MM.1S (cell line): ENCODE data around the gene KREMEN2.

Experiments used
- DNase-seq: peaks from one replicate; pipeline ENCODE4 v3.0.0-alpha.2; 2015
- H2AFZ ChIP-seq: fragments of 300-600 bp; sonication (generic); 2 replicates; pipeline ENCODE4 v1.6.0; 2016; ENCODE audit warnings: antibody characterized with exemption, low read length
- H3F3A ChIP-seq: fragments of 300-600 bp; sonication (generic); 2 replicates; pipeline ENCODE4 v1.6.1; 2016; ENCODE audit warnings: mild to moderate bottlenecking, antibody characterized with exemption, low read length, moderate library complexity, mixed read lengths; ENCODE audit not compliant: insufficient read depth
- H3K27ac ChIP-seq: fragments of 300-600 bp; sonication (generic); 2 replicates; pipeline ENCODE4 v1.5.1; 2016; ENCODE audit warnings: mild to moderate bottlenecking, low read length
- H3K27me3 ChIP-seq: fragments of 300-600 bp; sonication (generic); replicated peaks from 2 replicates; pipeline ENCODE4 v1.6.0; 2016; ENCODE audit warnings: low read length; ENCODE audit not compliant: insufficient read depth
- H3K36me3 ChIP-seq: fragments of 300-600 bp; sonication (generic); replicated peaks from 2 replicates; pipeline ENCODE4 v1.6.1; 2016; ENCODE audit warnings: mild to moderate bottlenecking, low read length, mixed read lengths; ENCODE audit not compliant: insufficient read depth
- H3K4me1 ChIP-seq: fragments of 300-600 bp; sonication (generic); 2 replicates; pipeline ENCODE4 v1.6.1; 2016; ENCODE audit warnings: low read length, mixed read lengths
- H3K4me2 ChIP-seq: fragments of 300-600 bp; sonication (generic); 2 replicates; pipeline ENCODE4 v1.6.0; 2016; ENCODE audit warnings: low read depth, low read length
- H3K4me3 ChIP-seq: fragments of 300-600 bp; sonication (generic); 2 replicates; pipeline ENCODE4 v1.5.1; 2016; ENCODE audit warnings: low read length, mixed read lengths
- H3K79me2 ChIP-seq: fragments of 300-600 bp; sonication (generic); 2 replicates; pipeline ENCODE4 v1.6.1; 2016; ENCODE audit warnings: mixed run types, low read length, mixed read lengths
- H3K9ac ChIP-seq: fragments of 300-600 bp; sonication (generic); 2 replicates; pipeline ENCODE4 v1.6.1; 2016; ENCODE audit warnings: low read length, mixed read lengths
- H3K9me2 ChIP-seq: fragments of 300-600 bp; sonication (generic); replicated peaks from 2 replicates; pipeline ENCODE4 v1.6.1; 2016; ENCODE audit warnings: mild to moderate bottlenecking, low read length, mixed read lengths; ENCODE audit not compliant: insufficient read depth
- H3K9me3 ChIP-seq: fragments of 300-600 bp; sonication (generic); replicated peaks from 2 replicates; pipeline ENCODE4 v1.6.1; 2016; ENCODE audit warnings: mild to moderate bottlenecking, low read length, mixed read lengths; ENCODE audit not compliant: insufficient read depth
- H4K20me1 ChIP-seq: fragments of 300-600 bp; sonication (generic); 2 replicates; pipeline ENCODE4 v1.6.1; 2016; ENCODE audit warnings: mild to moderate bottlenecking, low read length, moderate library complexity, mixed read lengths; ENCODE audit not compliant: insufficient read depth
- EZH2 ChIP-seq: fragments of 300-600 bp; sonication (generic); optimal IDR thresholded peaks from 2 replicates; pipeline ENCODE3; 2017; ENCODE audit warnings: low read depth, mild to moderate bottlenecking, antibody characterized with exemption, low read length, mixed read lengths
- EZH2phosphoT487 ChIP-seq: fragments of 300-600 bp; sonication (generic); IDR thresholded peaks from 2 replicates; pipeline ENCODE4 v1.6.1; 2018; ENCODE audit warnings: antibody characterized with exemption, low read length
- TF ChIP-seq, protein P1 (sequence below): fragments of 300-600 bp; sonication (generic); IDR thresholded peaks from 2 replicates; pipeline ENCODE4 v1.5.1; 2016; ENCODE audit warnings: antibody characterized with exemption, low read length, mixed read lengths

The KREMEN2 gene

DNA sequence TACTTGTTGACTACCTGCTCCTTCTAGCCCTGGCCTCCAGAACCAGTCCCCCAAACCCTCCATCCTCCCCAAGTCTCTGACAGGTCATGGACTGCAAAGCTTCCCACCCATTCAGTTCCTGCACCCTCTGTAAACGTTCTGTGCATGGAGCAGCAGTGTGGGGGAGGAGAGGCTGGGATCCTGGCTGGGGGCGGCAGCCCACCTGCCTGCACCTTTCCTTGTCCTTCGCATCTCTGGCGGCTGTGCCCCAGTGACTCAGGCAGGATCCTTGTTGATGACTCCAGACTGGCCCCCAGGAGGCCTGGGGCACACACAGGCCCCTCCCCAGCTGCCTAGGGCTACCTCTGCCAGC lies 17.8 kb downstream of the KREMEN2 start:
- Histone ChIP-seq H3K36me3 (no peaks in the 10 kb centered on the region), H3K9ac (no peak overlapping the region), H3K4me1 (peaks cover 5% of the 10 kb centered on the region; the same call in 1 of the 2 replicates), H3K79me2 (peaks cover 27% of the 10 kb centered on the region), H4K20me1 (no peaks in the 10 kb centered on the region), H2AFZ (no peak overlapping the region), H3K9me2 (no peaks in the 10 kb centered on the region), H3F3A (0 out of 2 replicates have a peak, but pooled peaks cover 2% of the 10 kb centered on the region), H3K4me3 (no peak overlapping the region), H3K27ac (no peak overlapping the region), H3K27me3 (peaks cover 30% of the 10 kb centered on the region), H3K9me3 (no peaks in the 10 kb centered on the region), H3K4me2 (no peak overlapping the region)
- no peak for DNase-seq
- TF ChIP-seq EZH2phosphoT487 (no peak), EZH2 (no peak)
- TF ChIP-seq, protein P1, sequence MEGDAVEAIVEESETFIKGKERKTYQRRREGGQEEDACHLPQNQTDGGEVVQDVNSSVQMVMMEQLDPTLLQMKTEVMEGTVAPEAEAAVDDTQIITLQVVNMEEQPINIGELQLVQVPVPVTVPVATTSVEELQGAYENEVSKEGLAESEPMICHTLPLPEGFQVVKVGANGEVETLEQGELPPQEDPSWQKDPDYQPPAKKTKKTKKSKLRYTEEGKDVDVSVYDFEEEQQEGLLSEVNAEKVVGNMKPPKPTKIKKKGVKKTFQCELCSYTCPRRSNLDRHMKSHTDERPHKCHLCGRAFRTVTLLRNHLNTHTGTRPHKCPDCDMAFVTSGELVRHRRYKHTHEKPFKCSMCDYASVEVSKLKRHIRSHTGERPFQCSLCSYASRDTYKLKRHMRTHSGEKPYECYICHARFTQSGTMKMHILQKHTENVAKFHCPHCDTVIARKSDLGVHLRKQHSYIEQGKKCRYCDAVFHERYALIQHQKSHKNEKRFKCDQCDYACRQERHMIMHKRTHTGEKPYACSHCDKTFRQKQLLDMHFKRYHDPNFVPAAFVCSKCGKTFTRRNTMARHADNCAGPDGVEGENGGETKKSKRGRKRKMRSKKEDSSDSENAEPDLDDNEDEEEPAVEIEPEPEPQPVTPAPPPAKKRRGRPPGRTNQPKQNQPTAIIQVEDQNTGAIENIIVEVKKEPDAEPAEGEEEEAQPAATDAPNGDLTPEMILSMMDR = no peak

DNA sequence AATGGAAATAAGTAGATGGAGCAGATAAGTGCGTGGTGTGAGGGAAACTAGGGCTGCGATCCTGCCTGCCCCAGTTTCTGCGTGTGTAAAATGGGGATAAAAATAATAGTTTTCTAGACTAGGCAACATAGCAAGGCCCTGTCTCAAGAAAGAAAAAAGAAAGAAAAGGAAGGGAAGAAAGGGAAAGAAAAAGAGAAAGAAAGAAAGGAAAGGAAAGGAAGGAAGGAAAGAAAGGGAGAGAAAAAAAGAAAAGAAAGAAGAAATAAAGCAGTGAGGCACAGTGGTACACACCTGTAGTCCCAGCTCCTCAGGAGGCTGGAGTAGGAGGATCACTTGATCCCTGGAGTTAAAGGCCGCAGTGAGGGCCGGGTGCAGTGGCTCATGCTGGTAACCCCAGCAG lies 18.3 kb downstream of the KREMEN2 start:
- TF ChIP-seq EZH2phosphoT487 (no peak), EZH2 (no peak)
- TF ChIP-seq, protein P1 = no peak
- Histone ChIP-seq H3K9ac (no peak overlapping the region), H2AFZ (no peak overlapping the region), H3K79me2 (peaks cover 26% of the 10 kb centered on the region), H3K27ac (no peak overlapping the region), H3K9me3 (no peaks in the 10 kb centered on the region), H3F3A (0 out of 2 replicates have a peak, but pooled peaks cover 2% of the 10 kb centered on the region), H3K4me1 (peaks cover 5% of the 10 kb centered on the region; the same call in 1 of the 2 replicates), H3K4me3 (no peak overlapping the region), H3K4me2 (no peak overlapping the region), H4K20me1 (no peaks in the 10 kb centered on the region), H3K36me3 (no peaks in the 10 kb centered on the region), H3K27me3 (peaks cover 35% of the 10 kb centered on the region), H3K9me2 (no peaks in the 10 kb centered on the region)
- DNase-seq = no peak

DNA sequence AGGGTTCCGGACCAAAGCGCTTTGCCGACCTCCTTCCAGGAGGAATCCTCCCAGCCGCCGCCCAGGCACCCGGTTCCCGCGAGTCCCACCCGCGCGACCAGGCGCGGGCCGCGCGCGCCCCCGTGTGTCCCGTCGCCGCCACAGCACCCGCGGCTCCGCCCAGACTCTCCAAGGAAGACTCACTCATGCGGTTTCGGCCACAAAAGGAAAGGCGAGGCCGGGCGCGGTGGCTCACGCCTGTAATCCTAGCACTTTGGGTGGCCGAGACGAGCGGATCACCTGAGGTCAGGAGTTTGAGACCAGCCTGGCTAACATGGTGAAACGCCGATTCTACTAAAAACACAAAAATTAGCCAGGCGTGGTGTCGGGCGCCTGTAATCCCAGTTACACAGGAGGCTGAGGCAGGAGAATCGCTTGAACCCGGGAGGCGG lies 19.6 kb downstream of the KREMEN2 start:
- Histone ChIP-seq H3K79me2 (peaks cover 15% of the 10 kb centered on the region), H3K36me3 (no peaks in the 10 kb centered on the region), H3K4me1 (peaks cover 5% of the 10 kb centered on the region; the same call in 1 of the 2 replicates), H2AFZ (peak overlapping the region; percentile 61; the same call in 1 of the 2 replicates), H3F3A (0 out of 2 replicates have a peak, but pooled peaks cover 2% of the 10 kb centered on the region), H3K27ac (no peak overlapping the region), H4K20me1 (no peaks in the 10 kb centered on the region), H3K4me3 (peak overlapping the region; percentile 43; the same call in 1 of the 2 replicates), H3K4me2 (peak overlapping the region; percentile 74; the same call in 1 of the 2 replicates), H3K9me2 (no peaks in the 10 kb centered on the region), H3K27me3 (peaks cover 49% of the 10 kb centered on the region), H3K9me3 (no peaks in the 10 kb centered on the region), H3K9ac (no peak overlapping the region)
- peak; percentile 70 for DNase-seq
- no peak for TF ChIP-seq EZH2
- TF ChIP-seq, protein P1 = peak; percentile 90
